Adrenal gland (tissue), 5 donors: ENCODE measurements around the gene PCDHA10.

Experiments
- POLR2A ChIP-seq, 2 donors: fragments of 450-650 bp; IDR thresholded peaks; one replicate each; pipeline ENCODE4 v1.6.1; 2017; ENCODE audit warnings: antibody characterized with exemption in 2 of 2, mild to moderate bottlenecking in 2 of 2, moderate library complexity in 1 of 2
- TF ChIP-seq, protein P1 (sequence below), 6 experiments: fragments of 450-650 bp in 4 of 6; fragments of 200-600 bp in 2 of 6; sonication (generic) in 1 of 6; IDR thresholded peaks; 1 replicate in 5 of 6; 2 replicates in 1 of 6; pipeline versions ENCODE4 v1.5.1 to v1.8.0; 2016 to 2021; ENCODE audit warnings: antibody characterized with exemption in 6 of 6, mild to moderate bottlenecking in 2 of 6, moderate library complexity in 1 of 6
- donor health status: DM: no; HTN: no; CAD: no.

DNA sequence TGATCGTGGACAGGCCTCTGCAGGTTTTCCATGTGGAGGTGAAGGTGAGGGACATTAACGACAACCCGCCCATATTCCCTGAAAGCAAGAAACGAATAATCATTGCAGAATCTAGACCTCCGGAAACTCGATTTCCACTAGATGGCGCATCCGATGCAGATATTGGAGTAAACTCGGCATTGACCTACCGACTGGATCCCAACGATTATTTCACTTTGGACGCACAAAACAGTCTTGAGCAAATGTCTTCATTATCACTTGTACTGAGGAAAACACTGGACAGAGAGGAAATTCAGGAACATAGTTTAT, 26.8 kb downstream of the PCDHA10 start:
- TF ChIP-seq, protein P1, sequence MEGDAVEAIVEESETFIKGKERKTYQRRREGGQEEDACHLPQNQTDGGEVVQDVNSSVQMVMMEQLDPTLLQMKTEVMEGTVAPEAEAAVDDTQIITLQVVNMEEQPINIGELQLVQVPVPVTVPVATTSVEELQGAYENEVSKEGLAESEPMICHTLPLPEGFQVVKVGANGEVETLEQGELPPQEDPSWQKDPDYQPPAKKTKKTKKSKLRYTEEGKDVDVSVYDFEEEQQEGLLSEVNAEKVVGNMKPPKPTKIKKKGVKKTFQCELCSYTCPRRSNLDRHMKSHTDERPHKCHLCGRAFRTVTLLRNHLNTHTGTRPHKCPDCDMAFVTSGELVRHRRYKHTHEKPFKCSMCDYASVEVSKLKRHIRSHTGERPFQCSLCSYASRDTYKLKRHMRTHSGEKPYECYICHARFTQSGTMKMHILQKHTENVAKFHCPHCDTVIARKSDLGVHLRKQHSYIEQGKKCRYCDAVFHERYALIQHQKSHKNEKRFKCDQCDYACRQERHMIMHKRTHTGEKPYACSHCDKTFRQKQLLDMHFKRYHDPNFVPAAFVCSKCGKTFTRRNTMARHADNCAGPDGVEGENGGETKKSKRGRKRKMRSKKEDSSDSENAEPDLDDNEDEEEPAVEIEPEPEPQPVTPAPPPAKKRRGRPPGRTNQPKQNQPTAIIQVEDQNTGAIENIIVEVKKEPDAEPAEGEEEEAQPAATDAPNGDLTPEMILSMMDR (IDR thresholded peaks at IDR 0.05), result no peak
- TF ChIP-seq POLR2A (IDR thresholded peaks at IDR 0.05), result no peak
